Nephron (organoid): ENCODE data around the gene ACP6.
A peak's percentile ranks its signal among the peaks of the same experiment; 100 is the strongest.

Experiments used
- H3K27ac Mint-ChIP-seq, 3 experiments: 2 replicates each; pipeline ENCODE4 v1.8.0; 2020; ENCODE audit warnings: mixed read lengths in 3 of 3, mild to moderate bottlenecking in 2 of 3, moderate library complexity in 1 of 3
- H3K27me3 Mint-ChIP-seq: 2 replicates; pipeline ENCODE4 v1.8.0; 2021; ENCODE audit warnings: low read depth, mild to moderate bottlenecking, moderate library complexity, mixed read lengths
- H3K36me3 Mint-ChIP-seq: 2 replicates; pipeline ENCODE4 v1.8.0; 2020; ENCODE audit warnings: low read depth, mixed read lengths
- H3K4me1 Mint-ChIP-seq: 2 replicates; pipeline ENCODE4 v1.8.0; 2020; ENCODE audit warnings: mixed read lengths
- H3K4me3 Mint-ChIP-seq, 3 experiments: 2 replicates each; pipeline ENCODE4 v1.8.0; 2020; ENCODE audit warnings: mild to moderate bottlenecking in 3 of 3, mixed read lengths in 3 of 3, moderate library complexity in 2 of 3
- H3K9me3 Mint-ChIP-seq: 2 replicates; pipeline ENCODE4 v1.8.0; 2020; ENCODE audit warnings: mixed read lengths
- TF ChIP-seq, protein P1 (sequence below), 3 experiments: fragments of 200-600 bp; sonication (generic); IDR thresholded peaks; one replicate each; pipeline ENCODE4 v1.5.0; 2021; ENCODE audit warnings: antibody characterized with exemption in 3 of 3; ENCODE audit not compliant: unreplicated experiment in 3 of 3

ACP6 gene

GRCh38 chr1:147628441-147628840 is 41.9 kb downstream of the ACP6 start:
- Mint-ChIP-seq H3K4me3 (no peak overlapping the region), H3K27ac (peak overlapping the region in 1 of 3 experiments; percentile 67), H3K4me1 (peaks cover 39% of the 10 kb centered on the region), H3K9me3 (no peaks in the 10 kb centered on the region), H3K27me3 (no peaks in the 10 kb centered on the region), H3K36me3 (peaks cover 38% of the 10 kb centered on the region)
- TF ChIP-seq, protein P1, sequence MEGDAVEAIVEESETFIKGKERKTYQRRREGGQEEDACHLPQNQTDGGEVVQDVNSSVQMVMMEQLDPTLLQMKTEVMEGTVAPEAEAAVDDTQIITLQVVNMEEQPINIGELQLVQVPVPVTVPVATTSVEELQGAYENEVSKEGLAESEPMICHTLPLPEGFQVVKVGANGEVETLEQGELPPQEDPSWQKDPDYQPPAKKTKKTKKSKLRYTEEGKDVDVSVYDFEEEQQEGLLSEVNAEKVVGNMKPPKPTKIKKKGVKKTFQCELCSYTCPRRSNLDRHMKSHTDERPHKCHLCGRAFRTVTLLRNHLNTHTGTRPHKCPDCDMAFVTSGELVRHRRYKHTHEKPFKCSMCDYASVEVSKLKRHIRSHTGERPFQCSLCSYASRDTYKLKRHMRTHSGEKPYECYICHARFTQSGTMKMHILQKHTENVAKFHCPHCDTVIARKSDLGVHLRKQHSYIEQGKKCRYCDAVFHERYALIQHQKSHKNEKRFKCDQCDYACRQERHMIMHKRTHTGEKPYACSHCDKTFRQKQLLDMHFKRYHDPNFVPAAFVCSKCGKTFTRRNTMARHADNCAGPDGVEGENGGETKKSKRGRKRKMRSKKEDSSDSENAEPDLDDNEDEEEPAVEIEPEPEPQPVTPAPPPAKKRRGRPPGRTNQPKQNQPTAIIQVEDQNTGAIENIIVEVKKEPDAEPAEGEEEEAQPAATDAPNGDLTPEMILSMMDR (IDR thresholded peaks at IDR 0.05; ENCODE audit: unreplicated experiment in 3 of 3) = no peak

- no peak overlapping the region for H3K27ac Mint-ChIP-seq
- no peaks in the 10 kb centered on the region for H3K27me3 Mint-ChIP-seq
- TF ChIP-seq, protein P1 (IDR thresholded peaks at IDR 0.05; ENCODE audit: unreplicated experiment in 3 of 3) = peak; percentile 77 to 82 (median 78)
- H3K4me3 Mint-ChIP-seq = no peak overlapping the region
- peaks cover 39% of the 10 kb centered on the region for H3K4me1 Mint-ChIP-seq
- peaks cover 46% of the 10 kb centered on the region for H3K36me3 Mint-ChIP-seq
- no peaks in the 10 kb centered on the region for H3K9me3 Mint-ChIP-seq
Measured at GRCh38 chr1:147627435-147628110, 42.8 kb downstream of the ACP6 start.

DNA sequence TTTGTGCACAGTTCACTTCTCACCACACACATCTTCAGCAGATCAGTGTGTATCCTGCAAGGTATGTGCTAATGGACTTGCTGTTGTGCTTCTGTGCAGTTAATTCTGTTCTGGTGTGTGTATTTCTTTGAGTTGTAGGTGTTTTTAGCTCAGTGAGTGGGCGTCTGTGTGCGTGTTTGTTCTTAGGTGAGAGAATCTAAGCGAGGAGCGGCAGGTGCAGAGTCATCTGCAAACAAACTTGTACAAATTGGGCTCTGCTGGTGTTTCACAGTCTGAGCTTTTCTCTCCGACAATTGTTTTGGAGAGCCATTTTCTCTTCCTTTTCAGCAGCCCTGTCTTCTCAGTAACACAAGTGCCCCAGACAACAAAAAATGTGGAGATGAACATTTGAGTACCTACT is 43.6 kb downstream of the ACP6 start:
- Mint-ChIP-seq H3K9me3 (no peaks in the 10 kb centered on the region), H3K27ac (peak overlapping the region in 1 of 3 experiments; percentile 28), H3K4me3 (no peak overlapping the region), H3K36me3 (peaks cover 46% of the 10 kb centered on the region), H3K27me3 (no peaks in the 10 kb centered on the region), H3K4me1 (peaks cover 39% of the 10 kb centered on the region)
- TF ChIP-seq, protein P1 (IDR thresholded peaks at IDR 0.05; ENCODE audit: unreplicated experiment in 3 of 3) = no peak

- Mint-ChIP-seq H3K4me3 (no peak overlapping the region), H3K27me3 (no peaks in the 10 kb centered on the region), H3K27ac (peak overlapping the region in 1 of 3 experiments; percentile 28), H3K9me3 (no peaks in the 10 kb centered on the region), H3K36me3 (peaks cover 51% of the 10 kb centered on the region), H3K4me1 (peaks cover 39% of the 10 kb centered on the region)
- TF ChIP-seq, protein P1 (IDR thresholded peaks at IDR 0.05; ENCODE audit: unreplicated experiment in 3 of 3) = no peak
Measured at GRCh38 chr1:147626291-147626690, 44.0 kb downstream of the ACP6 start.

DNA sequence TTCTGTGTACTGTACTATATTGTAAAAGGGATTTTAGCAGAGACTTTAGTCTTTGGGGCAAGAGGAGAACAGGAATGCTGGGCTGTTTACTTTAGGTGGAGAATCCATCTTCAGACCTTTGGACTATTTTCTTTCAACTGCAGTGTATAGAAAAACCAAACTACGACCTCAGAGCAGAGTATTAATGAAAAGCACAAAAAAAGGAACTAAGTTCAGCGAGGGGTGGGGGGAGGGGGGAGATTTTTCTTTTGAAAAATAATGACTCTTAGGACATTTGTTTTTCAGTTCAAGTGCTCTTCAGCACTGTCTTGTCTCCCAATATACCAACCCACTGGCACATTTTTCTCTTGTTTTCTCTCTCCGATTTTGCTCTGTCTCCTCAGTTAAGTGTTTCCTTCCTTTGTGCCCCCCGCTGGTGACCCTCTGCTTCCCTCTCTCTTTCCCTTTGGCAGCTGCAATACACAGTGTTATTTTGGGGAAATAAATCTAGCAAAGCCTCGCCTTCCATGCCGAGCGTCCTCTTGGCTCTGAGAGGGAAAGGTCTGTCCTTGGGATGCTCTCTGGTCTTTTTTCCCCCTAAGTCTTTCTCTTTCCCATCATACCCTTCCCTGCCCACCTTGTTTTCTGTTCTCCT is 44.8 kb downstream of the ACP6 start:
- no peak overlapping the region for H3K4me3 Mint-ChIP-seq
- TF ChIP-seq, protein P1 (IDR thresholded peaks at IDR 0.05; ENCODE audit: unreplicated experiment in 3 of 3) = no peak
- no peaks in the 10 kb centered on the region for H3K27me3 Mint-ChIP-seq
- H3K9me3 Mint-ChIP-seq = no peaks in the 10 kb centered on the region
- peaks cover 36% of the 10 kb centered on the region for H3K4me1 Mint-ChIP-seq
- H3K36me3 Mint-ChIP-seq = peaks cover 59% of the 10 kb centered on the region
- peak overlapping the region; percentile 2 to 20 (median 7) for H3K27ac Mint-ChIP-seq
